ENCODE measurements around the gene GLRB. TPM values are rescaled to one million over a fixed set of nuclear protein-coding genes. Genes with fewer than 3 reads are reported as not detected.

GLRB gene
- total RNA-seq, 4 donors from 2014 or later = 2.3 to 7.7 (median 5.9) TPM

DNA sequence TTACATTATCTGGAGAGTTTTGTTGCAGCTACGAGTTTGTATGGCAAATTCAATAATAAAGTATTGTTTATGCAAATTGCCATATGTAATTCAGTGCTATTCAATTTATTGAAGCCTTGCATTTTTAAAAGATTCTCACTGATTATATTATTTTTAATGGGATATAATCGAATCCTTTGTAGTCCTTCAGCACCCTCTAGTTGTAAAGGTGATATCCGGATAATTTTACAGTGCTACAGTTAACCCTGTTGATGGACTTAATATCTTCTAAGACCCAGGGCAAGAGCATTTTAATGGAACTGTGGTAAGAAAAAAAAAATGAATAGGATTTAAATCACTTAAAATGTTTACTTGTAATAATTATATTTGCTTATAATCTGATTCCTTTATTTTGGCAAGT is 96.1 kb downstream of the GLRB start:
- TF ChIP-seq, protein P1, sequence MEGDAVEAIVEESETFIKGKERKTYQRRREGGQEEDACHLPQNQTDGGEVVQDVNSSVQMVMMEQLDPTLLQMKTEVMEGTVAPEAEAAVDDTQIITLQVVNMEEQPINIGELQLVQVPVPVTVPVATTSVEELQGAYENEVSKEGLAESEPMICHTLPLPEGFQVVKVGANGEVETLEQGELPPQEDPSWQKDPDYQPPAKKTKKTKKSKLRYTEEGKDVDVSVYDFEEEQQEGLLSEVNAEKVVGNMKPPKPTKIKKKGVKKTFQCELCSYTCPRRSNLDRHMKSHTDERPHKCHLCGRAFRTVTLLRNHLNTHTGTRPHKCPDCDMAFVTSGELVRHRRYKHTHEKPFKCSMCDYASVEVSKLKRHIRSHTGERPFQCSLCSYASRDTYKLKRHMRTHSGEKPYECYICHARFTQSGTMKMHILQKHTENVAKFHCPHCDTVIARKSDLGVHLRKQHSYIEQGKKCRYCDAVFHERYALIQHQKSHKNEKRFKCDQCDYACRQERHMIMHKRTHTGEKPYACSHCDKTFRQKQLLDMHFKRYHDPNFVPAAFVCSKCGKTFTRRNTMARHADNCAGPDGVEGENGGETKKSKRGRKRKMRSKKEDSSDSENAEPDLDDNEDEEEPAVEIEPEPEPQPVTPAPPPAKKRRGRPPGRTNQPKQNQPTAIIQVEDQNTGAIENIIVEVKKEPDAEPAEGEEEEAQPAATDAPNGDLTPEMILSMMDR (IDR thresholded peaks at IDR 0.05; ENCODE audit: low read depth) = no peak

DNA sequence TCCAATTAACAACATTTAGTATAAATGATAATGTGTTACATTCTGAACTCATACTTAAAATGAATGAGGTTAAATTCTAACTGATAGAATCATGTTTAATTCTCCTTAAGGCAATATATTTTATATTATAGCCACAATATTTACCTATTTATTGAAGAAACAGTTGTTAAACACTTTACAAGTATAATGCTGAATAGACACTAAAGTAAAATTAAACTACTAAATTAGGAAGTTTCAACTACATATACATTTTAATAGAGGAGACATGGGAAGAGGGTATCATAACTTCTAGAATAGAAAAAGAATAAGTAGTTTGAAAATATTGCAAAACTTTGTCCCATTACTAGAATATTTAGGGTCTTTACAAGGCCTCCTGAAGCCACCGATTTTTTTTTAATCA is 108.3 kb downstream of the GLRB start:
- TF ChIP-seq, protein P1 (IDR thresholded peaks at IDR 0.05; ENCODE audit: low read depth) = no peak

DNA sequence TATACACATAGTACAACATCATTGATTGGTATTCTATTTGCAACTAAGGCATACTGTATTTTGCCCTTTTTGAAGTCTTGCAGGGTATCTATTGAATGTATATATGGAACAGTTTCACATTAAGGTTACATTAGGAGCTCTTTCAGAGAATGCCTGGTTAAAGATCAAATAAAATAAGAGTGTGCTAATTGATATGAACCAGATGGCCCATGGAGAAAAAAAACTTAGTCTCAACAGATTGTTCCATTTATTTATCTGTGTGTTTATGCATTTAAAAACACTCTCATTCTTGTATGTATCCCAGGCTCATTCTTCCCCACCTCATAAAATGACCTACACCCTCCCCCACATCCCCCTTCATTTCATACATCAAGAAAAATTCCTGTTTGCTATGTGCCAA is 109.4 kb downstream of the GLRB start:
- TF ChIP-seq, protein P1 (IDR thresholded peaks at IDR 0.05; ENCODE audit: low read depth) = no peak

DNA sequence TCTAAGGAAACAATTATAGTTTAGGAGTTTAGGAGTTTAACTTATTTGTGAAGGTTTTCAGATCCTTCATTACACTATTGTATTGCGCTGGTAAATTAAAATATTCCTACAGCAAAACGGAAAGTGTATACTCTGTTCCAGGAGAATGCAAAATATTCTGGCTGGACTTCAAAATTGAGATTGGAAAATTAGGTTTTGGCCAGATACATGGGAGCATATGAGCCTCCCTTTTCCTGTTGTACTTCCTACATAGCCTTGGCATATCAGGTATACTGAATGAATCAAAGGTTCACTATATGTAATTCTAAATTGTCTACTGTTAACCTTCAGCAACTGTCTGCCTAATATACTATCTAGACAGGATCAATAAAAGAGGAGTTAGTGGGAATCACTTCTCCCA is 119.4 kb downstream of the GLRB start:
- TF ChIP-seq, protein P1 (IDR thresholded peaks at IDR 0.05; ENCODE audit: low read depth) = no peak

DNA sequence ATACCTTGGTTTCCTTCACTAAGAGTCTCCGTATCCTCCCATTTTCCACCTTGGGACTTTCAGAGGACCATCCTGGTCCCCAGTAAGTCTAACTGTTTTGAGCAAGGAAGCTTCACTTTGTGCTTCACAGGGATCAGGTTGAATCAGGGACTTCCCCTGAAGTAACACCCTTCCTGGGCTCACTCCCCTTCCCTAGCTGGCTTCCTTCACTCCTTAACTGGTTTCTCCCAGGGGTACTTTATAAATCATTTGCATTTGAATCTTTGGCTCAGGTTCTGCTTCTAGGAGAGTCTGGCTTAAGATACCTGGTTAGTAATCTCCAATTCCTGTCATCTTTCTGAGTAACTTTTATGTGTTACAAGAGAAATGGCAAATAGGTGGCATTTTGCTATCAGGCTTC is 120.1 kb downstream of the GLRB start:
- TF ChIP-seq, protein P1 (IDR thresholded peaks at IDR 0.05; ENCODE audit: low read depth) = no peak

DNA sequence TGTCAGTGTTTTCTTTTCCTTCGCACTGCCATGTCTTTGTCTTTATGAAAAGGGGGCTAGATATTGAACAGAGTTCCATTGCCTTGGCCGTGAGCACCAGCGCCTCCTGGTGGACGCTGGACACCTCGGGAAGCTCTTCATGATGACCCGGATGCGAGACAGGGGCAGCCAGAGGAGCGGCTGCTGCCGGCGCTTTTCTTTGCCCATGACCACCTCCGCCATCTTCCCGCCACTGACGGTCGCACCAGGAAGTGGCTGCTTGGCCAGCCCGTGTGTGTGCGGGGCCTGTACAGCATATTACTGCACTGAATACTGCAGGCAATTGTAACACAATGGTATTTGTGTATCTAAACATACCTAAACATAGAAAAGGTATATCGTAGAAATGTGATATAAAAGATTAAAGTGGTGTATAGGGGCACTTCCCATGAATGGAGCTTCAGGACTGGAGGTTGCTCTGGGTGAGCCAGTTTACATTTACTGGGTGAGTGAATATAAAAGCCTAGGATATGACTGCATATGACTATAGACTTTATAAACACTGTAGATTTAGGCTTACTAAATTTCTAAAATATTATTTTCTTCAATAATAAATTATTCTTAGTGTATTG is 128.8 kb downstream of the GLRB start:
- TF ChIP-seq, protein P1 (IDR thresholded peaks at IDR 0.05; ENCODE audit: low read depth) = no peak

DNA sequence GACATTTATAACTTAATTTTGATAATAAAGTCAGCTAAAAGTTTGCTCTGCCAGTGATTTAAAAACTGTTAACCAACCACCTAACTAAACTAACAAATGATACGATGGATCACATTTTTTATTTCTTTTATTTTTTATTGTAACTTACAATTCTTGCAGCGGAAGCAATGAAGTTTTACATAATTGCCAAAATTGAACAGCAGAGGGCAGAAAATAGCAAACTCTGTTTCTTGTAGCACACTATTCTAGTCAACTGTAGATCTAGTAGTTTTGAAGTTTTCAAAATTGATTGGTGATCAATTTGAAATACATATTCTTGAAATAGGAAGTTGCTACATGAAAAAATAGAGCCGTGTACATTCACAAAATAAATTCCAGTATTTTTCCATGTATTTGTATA is 141.8 kb downstream of the GLRB start:
- TF ChIP-seq, protein P1 (IDR thresholded peaks at IDR 0.05; ENCODE audit: low read depth) = no peak
